Neural cell (in vitro differentiated cells): ENCODE measurements around the gene C10orf62.

Experiments
- CTCF ChIP-seq: fragments of 450-650 bp; IDR thresholded peaks from 2 replicates; pipeline ENCODE4 v1.5.1; 2014; ENCODE audit warnings: antibody characterized with exemption, mild to moderate bottlenecking, moderate library complexity; ENCODE audit not compliant: poor library complexity, severe bottlenecking
- EZH2 ChIP-seq: fragments of 200-600, 300-800 bp; shearing (Covaris generic), sonication (generic); IDR thresholded peaks from 2 replicates; pipeline ENCODE4 v1.6.1; 2014; ENCODE audit warnings: antibody characterized with exemption, low read length, borderline replicate concordance, mild to moderate bottlenecking; ENCODE audit not compliant: insufficient read depth, poor library complexity, severe bottlenecking
- POLR2AphosphoS5 ChIP-seq: IDR thresholded peaks from 2 replicates; pipeline ENCODE4 v1.6.1; 2012
- TAF1 ChIP-seq: IDR thresholded peaks from 2 replicates; pipeline ENCODE4 v1.6.1; 2012; ENCODE audit warnings: low read depth

GRCh38 chr10:97550336-97551149, 39.0 kb upstream of the C10orf62 start:
- TF ChIP-seq CTCF (no peak), POLR2AphosphoS5 (no peak), TAF1 (no peak), EZH2 (no peak)
